ENCODE measurements around the gene SNX25.

The SNX25 gene

GRCh38 chr4:185283723-185284122 lies 74.3 kb downstream of the SNX25 start:
- no peak for TF ChIP-seq ZNF555 (tag by site-specific recombination; conservative IDR thresholded peaks at IDR 0.05)
- TF ChIP-seq, protein P1, sequence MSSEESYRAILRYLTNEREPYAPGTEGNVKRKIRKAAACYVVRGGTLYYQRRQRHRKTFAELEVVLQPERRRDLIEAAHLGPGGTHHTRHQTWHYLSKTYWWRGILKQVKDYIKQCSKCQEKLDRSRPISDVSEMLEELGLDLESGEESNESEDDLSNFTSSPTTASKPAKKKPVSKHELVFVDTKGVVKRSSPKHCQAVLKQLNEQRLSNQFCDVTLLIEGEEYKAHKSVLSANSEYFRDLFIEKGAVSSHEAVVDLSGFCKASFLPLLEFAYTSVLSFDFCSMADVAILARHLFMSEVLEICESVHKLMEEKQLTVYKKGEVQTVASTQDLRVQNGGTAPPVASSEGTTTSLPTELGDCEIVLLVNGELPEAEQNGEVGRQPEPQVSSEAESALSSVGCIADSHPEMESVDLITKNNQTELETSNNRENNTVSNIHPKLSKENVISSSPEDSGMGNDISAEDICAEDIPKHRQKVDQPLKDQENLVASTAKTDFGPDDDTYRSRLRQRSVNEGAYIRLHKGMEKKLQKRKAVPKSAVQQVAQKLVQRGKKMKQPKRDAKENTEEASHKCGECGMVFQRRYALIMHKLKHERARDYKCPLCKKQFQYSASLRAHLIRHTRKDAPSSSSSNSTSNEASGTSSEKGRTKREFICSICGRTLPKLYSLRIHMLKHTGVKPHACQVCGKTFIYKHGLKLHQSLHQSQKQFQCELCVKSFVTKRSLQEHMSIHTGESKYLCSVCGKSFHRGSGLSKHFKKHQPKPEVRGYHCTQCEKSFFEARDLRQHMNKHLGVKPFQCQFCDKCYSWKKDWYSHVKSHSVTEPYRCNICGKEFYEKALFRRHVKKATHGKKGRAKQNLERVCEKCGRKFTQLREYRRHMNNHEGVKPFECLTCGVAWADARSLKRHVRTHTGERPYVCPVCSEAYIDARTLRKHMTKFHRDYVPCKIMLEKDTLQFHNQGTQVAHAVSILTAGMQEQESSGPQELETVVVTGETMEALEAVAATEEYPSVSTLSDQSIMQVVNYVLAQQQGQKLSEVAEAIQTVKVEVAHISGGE (tag by site-specific recombination; conservative IDR thresholded peaks at IDR 0.05; ENCODE audit: low read depth), result no peak
- no peak for TF ChIP-seq ZFP69B (tag by site-specific recombination; IDR thresholded peaks at IDR 0.05)
- TF ChIP-seq, protein P2, sequence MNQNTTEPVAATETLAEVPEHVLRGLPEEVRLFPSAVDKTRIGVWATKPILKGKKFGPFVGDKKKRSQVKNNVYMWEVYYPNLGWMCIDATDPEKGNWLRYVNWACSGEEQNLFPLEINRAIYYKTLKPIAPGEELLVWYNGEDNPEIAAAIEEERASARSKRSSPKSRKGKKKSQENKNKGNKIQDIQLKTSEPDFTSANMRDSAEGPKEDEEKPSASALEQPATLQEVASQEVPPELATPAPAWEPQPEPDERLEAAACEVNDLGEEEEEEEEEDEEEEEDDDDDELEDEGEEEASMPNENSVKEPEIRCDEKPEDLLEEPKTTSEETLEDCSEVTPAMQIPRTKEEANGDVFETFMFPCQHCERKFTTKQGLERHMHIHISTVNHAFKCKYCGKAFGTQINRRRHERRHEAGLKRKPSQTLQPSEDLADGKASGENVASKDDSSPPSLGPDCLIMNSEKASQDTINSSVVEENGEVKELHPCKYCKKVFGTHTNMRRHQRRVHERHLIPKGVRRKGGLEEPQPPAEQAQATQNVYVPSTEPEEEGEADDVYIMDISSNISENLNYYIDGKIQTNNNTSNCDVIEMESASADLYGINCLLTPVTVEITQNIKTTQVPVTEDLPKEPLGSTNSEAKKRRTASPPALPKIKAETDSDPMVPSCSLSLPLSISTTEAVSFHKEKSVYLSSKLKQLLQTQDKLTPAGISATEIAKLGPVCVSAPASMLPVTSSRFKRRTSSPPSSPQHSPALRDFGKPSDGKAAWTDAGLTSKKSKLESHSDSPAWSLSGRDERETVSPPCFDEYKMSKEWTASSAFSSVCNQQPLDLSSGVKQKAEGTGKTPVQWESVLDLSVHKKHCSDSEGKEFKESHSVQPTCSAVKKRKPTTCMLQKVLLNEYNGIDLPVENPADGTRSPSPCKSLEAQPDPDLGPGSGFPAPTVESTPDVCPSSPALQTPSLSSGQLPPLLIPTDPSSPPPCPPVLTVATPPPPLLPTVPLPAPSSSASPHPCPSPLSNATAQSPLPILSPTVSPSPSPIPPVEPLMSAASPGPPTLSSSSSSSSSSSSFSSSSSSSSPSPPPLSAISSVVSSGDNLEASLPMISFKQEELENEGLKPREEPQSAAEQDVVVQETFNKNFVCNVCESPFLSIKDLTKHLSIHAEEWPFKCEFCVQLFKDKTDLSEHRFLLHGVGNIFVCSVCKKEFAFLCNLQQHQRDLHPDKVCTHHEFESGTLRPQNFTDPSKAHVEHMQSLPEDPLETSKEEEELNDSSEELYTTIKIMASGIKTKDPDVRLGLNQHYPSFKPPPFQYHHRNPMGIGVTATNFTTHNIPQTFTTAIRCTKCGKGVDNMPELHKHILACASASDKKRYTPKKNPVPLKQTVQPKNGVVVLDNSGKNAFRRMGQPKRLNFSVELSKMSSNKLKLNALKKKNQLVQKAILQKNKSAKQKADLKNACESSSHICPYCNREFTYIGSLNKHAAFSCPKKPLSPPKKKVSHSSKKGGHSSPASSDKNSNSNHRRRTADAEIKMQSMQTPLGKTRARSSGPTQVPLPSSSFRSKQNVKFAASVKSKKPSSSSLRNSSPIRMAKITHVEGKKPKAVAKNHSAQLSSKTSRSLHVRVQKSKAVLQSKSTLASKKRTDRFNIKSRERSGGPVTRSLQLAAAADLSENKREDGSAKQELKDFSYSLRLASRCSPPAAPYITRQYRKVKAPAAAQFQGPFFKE (tag by site-specific recombination; IDR thresholded peaks at IDR 0.05; ENCODE audit: borderline replicate concordance), result no peak
- TF ChIP-seq ZNF391 (tag by site-specific recombination; IDR thresholded peaks at IDR 0.05; ENCODE audit: borderline replicate concordance, low read depth), result no peak
- no peak for TF ChIP-seq ZNF366 (tag by site-specific recombination; conservative IDR thresholded peaks at IDR 0.05)
- no peak for TF ChIP-seq KLF7 (tag by site-specific recombination; IDR thresholded peaks at IDR 0.05; ENCODE audit: borderline replicate concordance)
- TF ChIP-seq ZFP3 (tag by site-specific recombination; IDR thresholded peaks at IDR 0.05; ENCODE audit: low read depth), result no peak
- no peak for TF ChIP-seq ZBTB21 (tag by site-specific recombination; IDR thresholded peaks at IDR 0.05)
- no peak for TF ChIP-seq ZSCAN16 (tag by site-specific recombination; IDR thresholded peaks at IDR 0.05)
- TF ChIP-seq ZNF223 (tag by site-specific recombination; IDR thresholded peaks at IDR 0.05), result no peak
- no peak for TF ChIP-seq ZNF664 (tag by site-specific recombination; IDR thresholded peaks at IDR 0.05)
- no peak for TF ChIP-seq GLI4 (tag by site-specific recombination; IDR thresholded peaks at IDR 0.05)
- TF ChIP-seq, protein P3, sequence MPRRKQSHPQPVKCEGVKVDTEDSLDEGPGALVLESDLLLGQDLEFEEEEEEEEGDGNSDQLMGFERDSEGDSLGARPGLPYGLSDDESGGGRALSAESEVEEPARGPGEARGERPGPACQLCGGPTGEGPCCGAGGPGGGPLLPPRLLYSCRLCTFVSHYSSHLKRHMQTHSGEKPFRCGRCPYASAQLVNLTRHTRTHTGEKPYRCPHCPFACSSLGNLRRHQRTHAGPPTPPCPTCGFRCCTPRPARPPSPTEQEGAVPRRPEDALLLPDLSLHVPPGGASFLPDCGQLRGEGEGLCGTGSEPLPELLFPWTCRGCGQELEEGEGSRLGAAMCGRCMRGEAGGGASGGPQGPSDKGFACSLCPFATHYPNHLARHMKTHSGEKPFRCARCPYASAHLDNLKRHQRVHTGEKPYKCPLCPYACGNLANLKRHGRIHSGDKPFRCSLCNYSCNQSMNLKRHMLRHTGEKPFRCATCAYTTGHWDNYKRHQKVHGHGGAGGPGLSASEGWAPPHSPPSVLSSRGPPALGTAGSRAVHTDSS (tag by site-specific recombination; IDR thresholded peaks at IDR 0.05), result no peak
- TF ChIP-seq ZNF423 (tag by site-specific recombination; IDR thresholded peaks at IDR 0.05), result no peak
- TF ChIP-seq ZNF24 (tag by site-specific recombination; IDR thresholded peaks at IDR 0.05), result no peak
- TF ChIP-seq ZNF133 (tag by site-specific recombination; IDR thresholded peaks at IDR 0.05), result no peak
- TF ChIP-seq ZNF184 (tag by site-specific recombination; IDR thresholded peaks at IDR 0.05), result no peak
- TF ChIP-seq ZNF274 (IDR thresholded peaks at IDR 0.05; ENCODE audit: low read length), result no peak
- no peak for TF ChIP-seq ZNF274 (tag by site-specific recombination; IDR thresholded peaks at IDR 0.05; ENCODE audit: borderline replicate concordance)
- TF ChIP-seq MZF1 (tag by site-specific recombination; IDR thresholded peaks at IDR 0.05; ENCODE audit: borderline replicate concordance), result no peak
- no peak overlapping the region for H3K27ac ChIP-seq (ENCODE audit: extremely low read depth, low read depth, low read length)
- peaks cover 8% of the 10 kb centered on the region for H3K4me1 ChIP-seq (ENCODE audit: control insufficient read depth, insufficient read depth, low read length)
- POLR2A ChIA-PET, result no interaction called here
- peaks cover 0 to 4% of the 10 kb centered on the region in 2 experiments; a peak in 1 of 3 replicates for H3K36me3 ChIP-seq (ENCODE audit: control insufficient read depth in 2 of 2, insufficient read depth in 1 of 2, low read length in 2 of 2)
- H3K4me3 ChIP-seq (ENCODE audit: low read depth, low read length), result no peak overlapping the region
- CTCF ChIA-PET, result no interaction called here
- no peaks in the 10 kb centered on the region for H3K9me3 ChIP-seq (ENCODE audit: control insufficient read depth, insufficient read depth, low read depth, low read length)
